A549 (cell line): ENCODE results near the gene CNTN3. TPM values are rescaled to one million over a fixed set of nuclear protein-coding genes. Genes with fewer than 3 reads are reported as not detected.

ENCODE experiments used
- ATAC-seq, 2 experiments: fragments of 200-7000 bp in 1 of 2; fragments of >200 bp in 1 of 2; cut with Nextera tagmentation in 1 of 2; cut with Tn5 transposase in 1 of 2; 3 replicates each; pipeline versions ENCODE4 v1.8.0 to v1.9.1; 2018 to 2020; ENCODE audit warnings: mild to moderate bottlenecking in 1 of 2, moderate library complexity in 1 of 2
- CTCF ChIA-PET: fragments of 300-600 bp; sonication (Branson Sonifier 250); formaldehyde crosslinking; extraction: SDS; loops from one replicate; lab custom pipeline; 2021; ENCODE audit warnings: antibody characterized with exemption, inconsistent platforms; lab: Yijun Ruan, JAX
- POLR2A ChIA-PET: fragments of 350-600 bp; formaldehyde crosslinking; extraction: SDS; loops from one replicate; lab custom pipeline; 2021; ENCODE audit warnings: antibody characterized with exemption, inconsistent platforms; lab: Yijun Ruan, JAX
- DNase-seq, 2 experiments: peaks; one replicate each; pipeline versions ENCODE4 v3.0.0 to v3.0.0-alpha.2; 2011 to 2016; ENCODE audit warnings: low read depth in 1 of 2, low spot score in 1 of 2
- FAIRE-seq: peaks from 2 replicates; lab custom pipeline; 2011; peaks lifted over from hg19 to GRCh38; lab: Jason Lieb, UNC
- H3K27ac ChIP-seq, 2 experiments: fragments of >200 bp; sonication (Bioruptor Twin); formaldehyde crosslinking; 3 replicates each; pipeline ENCODE4 v1.5.1; 2016 to 2017
- H3K4me1 ChIP-seq: fragments of >200 bp; sonication (Bioruptor Twin); formaldehyde crosslinking; 3 replicates; pipeline ENCODE4 v1.6.1; 2016
- H3K4me2 ChIP-seq: fragments of >200 bp; sonication (Bioruptor Twin); formaldehyde crosslinking; 3 replicates; pipeline ENCODE4 v1.6.1; 2016
- H3K4me3 ChIP-seq: fragments of >200 bp; sonication (Bioruptor Twin); formaldehyde crosslinking; 3 replicates; pipeline ENCODE4 v1.5.1; 2016
- H3K9me3 ChIP-seq: fragments of >200 bp; sonication (Bioruptor Twin); formaldehyde crosslinking; 3 replicates; pipeline ENCODE4 v1.6.1; 2016
- BHLHE40 ChIP-seq: IDR thresholded peaks from 2 replicates; pipeline ENCODE4 v1.6.1; 2012; ENCODE audit warnings: low read depth, low read length, inconsistent platforms
- CBX8 ChIP-seq: fragments of 200-600 bp; sonication (generic); IDR thresholded peaks from 2 replicates; pipeline ENCODE4 v1.6.1; 2016
- EHMT2 ChIP-seq: fragments of 200-600 bp; sonication (generic); IDR thresholded peaks from 2 replicates; pipeline ENCODE4 v1.6.1; 2016; ENCODE audit warnings: antibody characterized with exemption, low read depth, mild to moderate bottlenecking, moderate library complexity
- KDM5A ChIP-seq: fragments of 200-600 bp; sonication (generic); IDR thresholded peaks from 2 replicates; pipeline ENCODE4 v1.6.1; 2016; ENCODE audit warnings: antibody characterized with exemption, mild to moderate bottlenecking
- MAZ ChIP-seq: fragments of 150-350 bp; IDR thresholded peaks from 2 replicates; pipeline ENCODE4 v1.6.1; 2014; ENCODE audit warnings: antibody characterized with exemption, low read depth, low read length, borderline replicate concordance
- NPAS2 ChIP-seq: fragments of 250-450 bp; sonication (Bioruptor Pico); IDR thresholded peaks from 2 replicates; pipeline ENCODE4 v1.8.0; 2022; ENCODE audit warnings: mild to moderate bottlenecking, moderate library complexity, borderline replicate concordance
- POLR2AphosphoS2 ChIP-seq: conservative IDR thresholded peaks from 2 replicates; pipeline ENCODE4 v1.6.1; 2012; ENCODE audit warnings: low read length, improper control_type of control experiment, inconsistent platforms
- RFX5 ChIP-seq: fragments of 450-650 bp; IDR thresholded peaks from 2 replicates; pipeline ENCODE4 v1.7.1; 2014; ENCODE audit warnings: antibody characterized with exemption, mild to moderate bottlenecking, moderate library complexity
- TFCP2L1 ChIP-seq: fragments of 250-450 bp; sonication (Bioruptor Pico); IDR thresholded peaks from 2 replicates; pipeline ENCODE4 v1.5.0; 2021; ENCODE audit warnings: mild to moderate bottlenecking
- USF2 ChIP-seq: fragments of 450-650 bp; IDR thresholded peaks from 2 replicates; pipeline ENCODE4 v1.6.1; 2014; ENCODE audit warnings: antibody characterized with exemption
- WGBS: methylation state at CpG from one replicate; pipeline ENCODE4 v1.1.6; 2017; ENCODE audit errors: missing lambda C conversion rate; 5-methylcytosine and 5-hydroxymethylcytosine counted together
- polyA plus RNA-seq, 4 experiments: library from polyadenylated mRNA; depleted of rRNA in 3 of 4; stranded (reverse); fragments of >200 nt; fragmentation: RNase III in 1 of 4; extraction: RNeasy Plus Mini Kit Qiagen cat#74134 plus additional on column Dnase treatment in 1 of 4; gene quantifications; 2 replicates in 3 of 4; 3 replicates in 1 of 4; pipeline ENCODE4 v1.2.3, GENCODE V29; 2011 to 2017

Gene CNTN3
- polyA plus RNA-seq, 2 of the 4 experiments (the other 2 are of a cell fraction), result not detected

GRCh38 chr3:74571118-74571517 is 43.3 kb downstream of the CNTN3 start:
- no peaks in the 10 kb centered on the region for H3K4me1 ChIP-seq
- TF ChIP-seq EHMT2 (no peak), NPAS2 (CRISPR knock-in tag) (no peak), POLR2AphosphoS2 (no peak), TFCP2L1 (CRISPR knock-in tag) (no peak), CBX8 (no peak), MAZ (no peak), RFX5 (no peak), BHLHE40 (no peak), USF2 (no peak), KDM5A (no peak)
- H3K4me3 ChIP-seq, result no peak overlapping the region
- no peak overlapping the region for H3K4me2 ChIP-seq
- ATAC-seq (no peak), FAIRE-seq (no peak), DNase-seq (no peak)
- ChIA-PET POLR2A (no interaction called here), CTCF (no interaction called here)
- 12% methylated on average over 4 of the region's 4 CpGs for WGBS
- no peak overlapping the region for H3K27ac ChIP-seq
- H3K9me3 ChIP-seq, result no peaks in the 10 kb centered on the region; the same call in 2 of the 3 replicates
